Keratinocyte (primary cell): Measurements from ENCODE around the gene GBX2. TPM values are rescaled to one million over a fixed set of nuclear protein-coding genes. Genes with fewer than 3 reads are reported as not detected.

Experiments used
- DNase-seq: peaks from one replicate; pipeline ENCODE4 v3.0.0-alpha.2; 2011; ENCODE audit warnings: low read depth, missing footprints, low spot score
- FAIRE-seq: peaks from 2 replicates; lab custom pipeline; 2011; peaks lifted over from hg19 to GRCh38; lab: Jason Lieb, UNC
- H2AFZ ChIP-seq: 2 replicates; pipeline ENCODE4 v1.6.0; 2012; ENCODE audit warnings: low read length, control low read depth, inconsistent platforms; ENCODE audit not compliant: control insufficient read depth
- H3K27ac ChIP-seq: 2 replicates; pipeline ENCODE4 v1.5.1; 2011; ENCODE audit warnings: low read length; ENCODE audit not compliant: control insufficient read depth, insufficient read depth
- H3K27me3 ChIP-seq: 3 replicates; pipeline ENCODE4 v1.6.0; 2011; ENCODE audit warnings: low read length; ENCODE audit not compliant: control insufficient read depth, insufficient read depth; ENCODE audit errors: extremely low read depth
- H3K36me3 ChIP-seq, 2 experiments: 2 replicates in 1 of 2; 3 replicates in 1 of 2; pipeline ENCODE4 v1.5.1; 2011; ENCODE audit warnings: low read length in 2 of 2, mild to moderate bottlenecking in 1 of 2; ENCODE audit not compliant: control insufficient read depth in 2 of 2, insufficient read depth in 2 of 2; ENCODE audit errors: extremely low read depth in 1 of 2
- H3K4me1 ChIP-seq: 3 replicates; pipeline ENCODE4 v1.5.1; 2011; ENCODE audit warnings: low read length; ENCODE audit not compliant: control insufficient read depth, insufficient read depth; ENCODE audit errors: extremely low read depth
- H3K4me2 ChIP-seq: 3 replicates; pipeline ENCODE4 v1.6.0; 2011; ENCODE audit warnings: low read depth, low read length; ENCODE audit not compliant: control insufficient read depth, insufficient read depth; ENCODE audit errors: extremely low read depth
- H3K4me3 ChIP-seq, 3 experiments: fragments of 200-600 bp in 1 of 3; sonication (generic) in 1 of 3; 2 replicates in 2 of 3; 3 replicates in 1 of 3; pipeline ENCODE4 v1.5.1; 2011 to 2016; ENCODE audit warnings: low read length in 3 of 3, mild to moderate bottlenecking in 3 of 3, control low read depth in 2 of 3, inconsistent platforms in 1 of 3, low read depth in 1 of 3, mixed read lengths in 1 of 3, mixed run types in 1 of 3, moderate library complexity in 1 of 3; ENCODE audit not compliant: control insufficient read depth in 2 of 3, insufficient read depth in 2 of 3; ENCODE audit errors: extremely low read depth in 1 of 3
- H3K79me2 ChIP-seq: 2 replicates; pipeline ENCODE4 v1.6.0; 2012; ENCODE audit warnings: low read length; ENCODE audit not compliant: control insufficient read depth, insufficient read depth
- H3K9ac ChIP-seq: 3 replicates; pipeline ENCODE4 v1.6.0; 2011; ENCODE audit warnings: low read length; ENCODE audit not compliant: control insufficient read depth, insufficient read depth; ENCODE audit errors: extremely low read depth
- H3K9me1 ChIP-seq: 3 replicates; pipeline ENCODE4 v1.6.0; 2011; ENCODE audit warnings: low read length; ENCODE audit not compliant: control insufficient read depth, insufficient read depth; ENCODE audit errors: extremely low read depth
- H3K9me3 ChIP-seq: 2 replicates; pipeline ENCODE4 v1.5.1; 2012; ENCODE audit warnings: low read depth, low read length; ENCODE audit not compliant: control insufficient read depth
- H4K20me1 ChIP-seq: 3 replicates; pipeline ENCODE4 v1.6.0; 2011; ENCODE audit warnings: low read length; ENCODE audit not compliant: control insufficient read depth, insufficient read depth; ENCODE audit errors: extremely low read depth
- CTCF ChIP-seq, 3 experiments: IDR thresholded peaks in 1 of 3; conservative IDR thresholded peaks in 1 of 3; optimal IDR thresholded peaks in 1 of 3; 2 replicates in 2 of 3; 3 replicates in 1 of 3; pipeline versions ENCODE3 to v1.5.1; 2011; ENCODE audit warnings: low read length in 3 of 3, mild to moderate bottlenecking in 3 of 3, moderate library complexity in 2 of 3, control low read depth in 1 of 3, inconsistent platforms in 1 of 3; ENCODE audit not compliant: insufficient read depth in 2 of 3; ENCODE audit errors: extremely low read depth in 1 of 3
- EZH2 ChIP-seq: IDR thresholded peaks from one replicate; pipeline ENCODE4 v1.6.1; 2012; ENCODE audit warnings: inconsistent platforms, mild to moderate bottlenecking, low read length, moderate library complexity
- dilution Hi-C: fragments of 300-500 bp; cut with MboI; formaldehyde crosslinking; loops from one replicate; pipeline ENCODE4 v1.7.0; 2020; ENCODE audit warnings: low sequenced_read_pairs; ENCODE audit not compliant: extremely low pct_ligation_motif_present
- polyA plus RNA-seq, 5 experiments: library from polyadenylated mRNA; depleted of rRNA in 3 of 5; stranded (reverse) in 3 of 5; stranded (forward) in 1 of 5; unstranded in 1 of 5; fragments of >200 nt; gene quantifications; 1 replicate in 1 of 5; 2 replicates in 3 of 5; 3 replicates in 1 of 5; pipeline versions ENCODE4 v1.2.1 to v1.2.3, GENCODE V29; 2011 to 2012; ENCODE audit warnings: missing spikeins in 2 of 5, low read depth in 1 of 5, low replicate concordance in 1 of 5

GBX2 gene
- polyA plus RNA-seq, 1 donor (not counting 4 experiments of a cell fraction or from before 2014, with no cell fraction given): 0.17 TPM

GRCh38 chr2:236216711-236217110 lies 48.5 kb upstream of the GBX2 start:
- no peaks in the 10 kb centered on the region for H4K20me1 ChIP-seq
- H3K4me3 ChIP-seq: no peak overlapping the region
- H3K36me3 ChIP-seq: no peaks in the 10 kb centered on the region
- H3K27me3 ChIP-seq: peaks cover 8% of the 10 kb centered on the region
- no peak for FAIRE-seq
- no peak overlapping the region for H3K9ac ChIP-seq
- H3K9me3 ChIP-seq: no peaks in the 10 kb centered on the region
- no peak for DNase-seq
- TF ChIP-seq CTCF (optimal IDR thresholded peaks at IDR 0.05 in 1 of 3, IDR thresholded peaks at IDR 0.05 in 1 of 3, conservative IDR thresholded peaks at IDR 0.05 in 1 of 3; ENCODE audit: extremely low read depth in 1 of 3, insufficient read depth in 2 of 3, low read length in 3 of 3): no peak
- no peak for TF ChIP-seq EZH2
- H3K9me1 ChIP-seq: no peaks in the 10 kb centered on the region
- H3K4me2 ChIP-seq: no peak overlapping the region
- dilution Hi-C loops: no loop called here
- no peak overlapping the region for H3K27ac ChIP-seq
- H3K79me2 ChIP-seq: no peaks in the 10 kb centered on the region
- H2AFZ ChIP-seq: no peak overlapping the region
- H3K4me1 ChIP-seq: peaks cover 10% of the 10 kb centered on the region

GRCh38 chr2:236215761-236216333 lies 47.7 kb upstream of the GBX2 start:
- Histone ChIP-seq H3K79me2 (no peaks in the 10 kb centered on the region), H3K9me3 (no peaks in the 10 kb centered on the region), H3K36me3 (no peaks in the 10 kb centered on the region), H3K4me2 (no peak overlapping the region), H3K9me1 (no peaks in the 10 kb centered on the region), H3K4me1 (peaks cover 10% of the 10 kb centered on the region), H4K20me1 (no peaks in the 10 kb centered on the region), H2AFZ (no peak overlapping the region), H3K27ac (no peak overlapping the region), H3K4me3 (no peak overlapping the region), H3K27me3 (peaks cover 8% of the 10 kb centered on the region), H3K9ac (no peak overlapping the region)
- dilution Hi-C loops: no loop called here
- FAIRE-seq: no peak
- no peak for TF ChIP-seq CTCF (optimal IDR thresholded peaks at IDR 0.05 in 1 of 3, IDR thresholded peaks at IDR 0.05 in 1 of 3, conservative IDR thresholded peaks at IDR 0.05 in 1 of 3; ENCODE audit: extremely low read depth in 1 of 3, insufficient read depth in 2 of 3, low read length in 3 of 3)
- no peak for TF ChIP-seq EZH2
- DNase-seq: no peak
